ENCODE data around the gene NSG1. TPM values are rescaled to one million over a fixed set of nuclear protein-coding genes. Genes with fewer than 3 reads are reported as not detected.

The NSG1 gene
- total and polyA plus RNA-seq, 2 of the 13 experiments (the other 11 are each of a cell fraction or from before 2014, with no cell fraction given): not detected

DNA sequence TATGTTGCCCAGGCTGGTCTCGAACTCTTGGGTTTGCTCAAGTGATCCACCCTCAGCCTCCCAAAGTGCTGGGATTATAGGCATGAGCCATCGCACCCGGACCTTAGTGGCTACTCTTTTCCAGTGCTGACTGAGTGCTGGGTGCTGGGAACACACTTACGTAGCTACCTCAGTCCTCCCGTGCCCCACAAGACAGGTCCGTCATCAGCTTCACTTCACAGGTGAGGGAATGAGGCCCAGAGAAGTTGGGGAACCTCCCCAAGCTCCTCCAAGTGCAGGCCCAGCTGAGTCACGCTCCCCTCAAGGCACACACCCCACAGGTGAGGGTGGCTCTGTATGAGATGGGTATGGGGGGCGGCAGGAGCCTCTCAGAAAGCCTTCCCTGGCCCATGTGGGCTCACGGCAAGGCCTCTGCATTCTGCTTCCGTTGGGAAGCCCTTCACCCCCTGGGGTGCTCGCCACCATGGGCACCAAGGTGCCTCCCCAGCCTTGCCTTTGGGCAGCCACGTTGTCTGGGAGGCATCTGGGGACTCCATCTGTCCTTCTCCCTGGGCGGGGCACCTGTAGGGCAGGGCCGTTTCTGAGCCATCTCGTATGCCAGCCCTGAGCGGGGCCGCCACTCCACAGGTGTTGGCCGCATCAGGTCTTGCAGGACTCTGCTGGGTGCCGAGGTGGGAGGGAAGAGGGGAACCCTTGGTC lies 28.4 kb downstream of the NSG1 start:
- no peaks in the 10 kb centered on the region for H3K27me3 ChIP-seq (ENCODE audit: control insufficient read depth in 1 of 2, insufficient read depth in 2 of 2, low read length in 2 of 2)
- CTCF ChIA-PET (ENCODE audit: low intra/inter-chr PET ratio, low total read pairs): no interaction called here
- peaks cover 7 to 17% of the 10 kb centered on the region in 2 experiments; a peak in 4 of 5 replicates for H3K36me3 ChIP-seq (replicated peaks in 1 of 2; ENCODE audit: control insufficient read depth in 1 of 2, insufficient read depth in 2 of 2, low read length in 2 of 2)
- no peak overlapping the region for H3K27ac ChIP-seq (ENCODE audit: extremely low read length, insufficient read depth, low read length)
- no TSS peak for BruUV-seq (replicated peaks)
- ATAC-seq (no peak), DNase-seq (ENCODE audit: low spot score) (no peak), FAIRE-seq (no peak)
- no peaks in the 10 kb centered on the region for H3K4me1 ChIP-seq (ENCODE audit: insufficient read depth, low read length)
- H3K9ac ChIP-seq (ENCODE audit: insufficient read depth, low read depth, low read length): no peak overlapping the region
- no peak overlapping the region for H2AFZ ChIP-seq (ENCODE audit: low read length)
- TF ChIP-seq AGO2 (optimal IDR thresholded peaks at IDR 0.05; ENCODE audit: low read depth, low read length) (peak; percentile 75), NCOA5 (CRISPR knock-in tag; IDR thresholded peaks at IDR 0.05) (no peak)
- POLR2A ChIA-PET: no interaction called here
- no peak overlapping the region for H3K4me2 ChIP-seq (ENCODE audit: low read depth, low read length)
- no peaks in the 10 kb centered on the region for H4K20me1 ChIP-seq (ENCODE audit: insufficient read depth, low read length)
- in situ Hi-C loops (cut with HindIII; ENCODE audit: extremely low pct_ligation_motif_present, low pct_unique_long_range_greater_than_20kb) (no loop called here), intact Hi-C loops (cut with micrococcal nuclease; ENCODE audit: unreplicated experiment) (no loop called here)
- H3K9me3 ChIP-seq (ENCODE audit: low read length): no peaks in the 10 kb centered on the region
- no peak overlapping the region for H3K4me3 ChIP-seq (replicated peaks in 1 of 3; ENCODE audit: insufficient read depth in 1 of 3, low read depth in 2 of 3, low read length in 3 of 3)
- H3K79me2 ChIP-seq (ENCODE audit: insufficient read depth, low read length): no peaks in the 10 kb centered on the region
- WGBS (ENCODE audit: low lambda C conversion rate): 95% methylated on average over 14 of the region's 19 CpGs

DNA sequence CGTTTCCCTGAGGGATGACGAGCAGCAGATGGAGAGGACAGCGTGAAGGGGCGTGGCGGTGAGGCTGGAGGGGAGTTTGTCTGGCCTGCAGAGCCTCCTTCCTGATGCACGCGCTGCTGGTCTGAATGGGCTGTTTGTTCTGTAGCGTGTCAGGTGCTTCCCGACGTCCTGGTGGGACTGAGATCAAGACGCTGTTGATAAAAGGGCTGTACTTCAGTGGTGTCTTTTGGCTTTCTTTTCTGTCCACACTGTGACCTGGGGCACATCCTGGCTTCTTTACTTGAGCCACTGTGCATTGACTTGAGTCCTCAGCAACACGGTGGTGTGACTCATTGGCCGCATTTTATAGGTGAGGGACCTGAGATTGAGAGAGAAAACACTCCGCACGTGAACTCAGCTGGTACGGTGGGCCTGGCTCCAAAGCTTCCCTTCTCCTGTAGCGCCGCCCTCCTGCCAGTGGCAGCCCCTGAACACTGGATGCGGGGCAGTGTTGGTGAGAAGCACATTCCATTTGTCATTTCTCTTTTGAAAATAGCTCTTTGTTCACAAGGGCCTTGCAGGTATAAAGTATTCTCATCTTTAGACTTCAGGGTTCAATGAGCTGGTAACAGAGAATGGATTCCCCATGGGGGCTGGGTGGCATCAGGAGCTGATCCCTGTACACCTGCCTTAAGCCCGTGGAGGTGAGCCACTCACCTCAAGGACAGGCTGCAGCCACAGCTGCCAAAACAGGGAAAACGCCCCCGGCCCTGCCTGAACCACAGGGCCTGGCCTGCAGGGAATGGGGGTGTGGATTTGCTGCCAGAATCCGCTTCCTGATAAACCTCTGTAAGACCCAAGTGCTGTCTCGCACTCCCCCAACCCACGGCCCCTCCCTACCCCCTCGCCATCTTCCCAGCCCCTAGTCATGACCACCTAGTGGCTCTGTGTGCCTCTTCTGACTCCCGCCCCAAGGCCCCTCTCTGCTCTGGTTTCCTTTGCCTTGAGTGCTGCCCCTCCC lies 29.2 kb downstream of the NSG1 start:
- Histone ChIP-seq H3K36me3 (replicated peaks in 1 of 2; ENCODE audit: control insufficient read depth in 1 of 2, insufficient read depth in 2 of 2, low read length in 2 of 2) (peaks cover 9 to 25% of the 10 kb centered on the region in 2 experiments; a peak in 4 of 5 replicates), H3K4me3 (replicated peaks in 1 of 3; ENCODE audit: insufficient read depth in 1 of 3, low read depth in 2 of 3, low read length in 3 of 3) (no peak overlapping the region), H3K9ac (ENCODE audit: insufficient read depth, low read depth, low read length) (no peak overlapping the region), H2AFZ (ENCODE audit: low read length) (no peak overlapping the region), H4K20me1 (ENCODE audit: insufficient read depth, low read length) (no peaks in the 10 kb centered on the region), H3K27ac (ENCODE audit: extremely low read length, insufficient read depth, low read length) (no peak overlapping the region), H3K79me2 (ENCODE audit: insufficient read depth, low read length) (no peaks in the 10 kb centered on the region), H3K4me2 (ENCODE audit: low read depth, low read length) (no peak overlapping the region), H3K27me3 (ENCODE audit: control insufficient read depth in 1 of 2, insufficient read depth in 2 of 2, low read length in 2 of 2) (no peaks in the 10 kb centered on the region), H3K4me1 (ENCODE audit: insufficient read depth, low read length) (no peaks in the 10 kb centered on the region), H3K9me3 (ENCODE audit: low read length) (no peaks in the 10 kb centered on the region)
- TF ChIP-seq AGO2 (optimal IDR thresholded peaks at IDR 0.05; ENCODE audit: low read depth, low read length) (peak; percentile 11), IRF2 (CRISPR knock-in tag; IDR thresholded peaks at IDR 0.05) (no peak), GLI4 (CRISPR knock-in tag; IDR thresholded peaks at IDR 0.05; ENCODE audit: borderline replicate concordance) (no peak), ZNF180 (CRISPR knock-in tag; IDR thresholded peaks at IDR 0.05; ENCODE audit: borderline replicate concordance, low read depth) (no peak)
- 89% methylated on average over 22 of the region's 27 CpGs for WGBS (ENCODE audit: low lambda C conversion rate)
- intact Hi-C loops (cut with micrococcal nuclease; ENCODE audit: unreplicated experiment): no loop called here
- ChIA-PET POLR2A (no interaction called here), CTCF (ENCODE audit: low intra/inter-chr PET ratio, low total read pairs) (no interaction called here)
- ATAC-seq: no peak
- in situ Hi-C loops (cut with HindIII; ENCODE audit: extremely low pct_ligation_motif_present, low pct_unique_long_range_greater_than_20kb): no loop called here
- BruUV-seq (replicated peaks): no TSS peak
- FAIRE-seq: no peak
- no peak for DNase-seq (ENCODE audit: low spot score)

All from HepG2 (cell line).